Measurements from ENCODE around the gene ARHGAP25. TPM values are rescaled to one million over a fixed set of nuclear protein-coding genes. Genes with fewer than 3 reads are reported as not detected.

Gene ARHGAP25
- total RNA-seq, 1 donor from 2014 or later: 1.1 TPM

DNA sequence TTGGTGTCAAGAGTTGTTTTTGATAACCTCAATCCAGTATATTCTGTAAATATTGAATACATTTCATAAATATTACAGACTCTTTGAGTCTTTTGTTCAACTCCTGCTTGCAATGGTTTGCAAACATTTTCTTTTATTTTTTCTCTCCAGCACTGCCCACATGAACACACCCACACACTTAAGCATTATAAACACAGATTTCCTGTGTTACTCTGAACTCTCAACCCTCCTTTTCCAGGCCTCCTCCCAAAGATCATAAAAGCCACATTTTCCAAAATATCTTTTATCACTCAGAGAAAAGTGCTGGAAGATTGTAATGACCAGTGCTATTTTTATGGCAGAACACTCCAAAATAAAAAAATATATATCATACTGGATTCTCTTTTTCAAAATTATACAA lies 20.5 kb downstream of the ARHGAP25 start:
- no peak for DNase-seq (ENCODE audit: extremely low spot score, unreplicated experiment)
- H3K9me3 Mint-ChIP-seq: no peaks in the 10 kb centered on the region
- H3K27me3 Mint-ChIP-seq: no peaks in the 10 kb centered on the region
- H3K4me1 Mint-ChIP-seq (ENCODE audit: unreplicated experiment): peaks cover 8% of the 10 kb centered on the region
- no peak overlapping the region for H3K27ac Mint-ChIP-seq
- TF ChIP-seq, protein P1, sequence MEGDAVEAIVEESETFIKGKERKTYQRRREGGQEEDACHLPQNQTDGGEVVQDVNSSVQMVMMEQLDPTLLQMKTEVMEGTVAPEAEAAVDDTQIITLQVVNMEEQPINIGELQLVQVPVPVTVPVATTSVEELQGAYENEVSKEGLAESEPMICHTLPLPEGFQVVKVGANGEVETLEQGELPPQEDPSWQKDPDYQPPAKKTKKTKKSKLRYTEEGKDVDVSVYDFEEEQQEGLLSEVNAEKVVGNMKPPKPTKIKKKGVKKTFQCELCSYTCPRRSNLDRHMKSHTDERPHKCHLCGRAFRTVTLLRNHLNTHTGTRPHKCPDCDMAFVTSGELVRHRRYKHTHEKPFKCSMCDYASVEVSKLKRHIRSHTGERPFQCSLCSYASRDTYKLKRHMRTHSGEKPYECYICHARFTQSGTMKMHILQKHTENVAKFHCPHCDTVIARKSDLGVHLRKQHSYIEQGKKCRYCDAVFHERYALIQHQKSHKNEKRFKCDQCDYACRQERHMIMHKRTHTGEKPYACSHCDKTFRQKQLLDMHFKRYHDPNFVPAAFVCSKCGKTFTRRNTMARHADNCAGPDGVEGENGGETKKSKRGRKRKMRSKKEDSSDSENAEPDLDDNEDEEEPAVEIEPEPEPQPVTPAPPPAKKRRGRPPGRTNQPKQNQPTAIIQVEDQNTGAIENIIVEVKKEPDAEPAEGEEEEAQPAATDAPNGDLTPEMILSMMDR (conservative IDR thresholded peaks at IDR 0.05): no peak
- H3K36me3 Mint-ChIP-seq: no peaks in the 10 kb centered on the region
- H3K4me3 Mint-ChIP-seq: no peak overlapping the region

- Mint-ChIP-seq H3K4me1 (ENCODE audit: unreplicated experiment) (peaks cover 8% of the 10 kb centered on the region), H3K27ac (no peak overlapping the region), H3K36me3 (no peaks in the 10 kb centered on the region), H3K4me3 (no peak overlapping the region), H3K27me3 (no peaks in the 10 kb centered on the region), H3K9me3 (no peaks in the 10 kb centered on the region)
- TF ChIP-seq, protein P1 (conservative IDR thresholded peaks at IDR 0.05): no peak
- DNase-seq (ENCODE audit: extremely low spot score, unreplicated experiment): no peak
These were observed 21.6 kb downstream of the ARHGAP25 start for GRCh38 chr2:68756178-68756577.

DNA sequence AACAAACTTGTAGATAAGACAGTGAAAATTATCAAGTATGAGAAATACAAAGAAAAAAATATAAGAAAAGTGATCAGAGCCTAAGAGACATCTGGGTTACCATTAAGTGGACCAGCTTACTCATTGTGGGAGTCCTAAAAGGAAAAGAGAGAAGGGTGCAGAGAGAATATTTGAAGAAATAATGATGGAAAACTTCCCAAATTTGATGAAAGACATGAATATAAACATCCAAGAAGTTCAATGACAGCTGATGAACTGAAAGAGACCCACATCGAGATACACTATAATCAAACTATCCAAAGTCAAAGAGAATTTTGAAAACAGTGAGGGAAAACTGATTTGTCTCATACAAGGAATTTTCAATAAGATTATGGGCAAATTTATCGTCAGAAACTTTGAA lies 22.5 kb downstream of the ARHGAP25 start:
- Mint-ChIP-seq H3K27me3 (no peaks in the 10 kb centered on the region), H3K4me1 (ENCODE audit: unreplicated experiment) (peaks cover 8% of the 10 kb centered on the region), H3K36me3 (no peaks in the 10 kb centered on the region), H3K27ac (no peak overlapping the region), H3K4me3 (no peak overlapping the region), H3K9me3 (no peaks in the 10 kb centered on the region)
- no peak for DNase-seq (ENCODE audit: extremely low spot score, unreplicated experiment)
- TF ChIP-seq, protein P1 (conservative IDR thresholded peaks at IDR 0.05): no peak

GRCh38 chr2:68762100-68762499 lies 27.5 kb downstream of the ARHGAP25 start:
- Mint-ChIP-seq H3K9me3 (no peaks in the 10 kb centered on the region), H3K4me3 (no peak overlapping the region), H3K27me3 (no peaks in the 10 kb centered on the region), H3K27ac (no peak overlapping the region), H3K4me1 (ENCODE audit: unreplicated experiment) (peaks cover 21% of the 10 kb centered on the region), H3K36me3 (no peaks in the 10 kb centered on the region)
- TF ChIP-seq, protein P1 (conservative IDR thresholded peaks at IDR 0.05): no peak
- DNase-seq (ENCODE audit: extremely low spot score, unreplicated experiment): no peak

GRCh38 chr2:68762665-68763064 lies 28.1 kb downstream of the ARHGAP25 start:
- H3K36me3 Mint-ChIP-seq: no peaks in the 10 kb centered on the region
- no peak overlapping the region for H3K4me3 Mint-ChIP-seq
- no peak for DNase-seq (ENCODE audit: extremely low spot score, unreplicated experiment)
- peaks cover 22% of the 10 kb centered on the region for H3K4me1 Mint-ChIP-seq (ENCODE audit: unreplicated experiment)
- TF ChIP-seq, protein P1 (conservative IDR thresholded peaks at IDR 0.05): no peak
- no peaks in the 10 kb centered on the region for H3K9me3 Mint-ChIP-seq
- no peaks in the 10 kb centered on the region for H3K27me3 Mint-ChIP-seq
- no peak overlapping the region for H3K27ac Mint-ChIP-seq
